Measurements from ENCODE around the gene TM2D1.
A peak's percentile ranks its signal among the peaks of the same experiment; 100 is the strongest.

TM2D1 gene

DNA sequence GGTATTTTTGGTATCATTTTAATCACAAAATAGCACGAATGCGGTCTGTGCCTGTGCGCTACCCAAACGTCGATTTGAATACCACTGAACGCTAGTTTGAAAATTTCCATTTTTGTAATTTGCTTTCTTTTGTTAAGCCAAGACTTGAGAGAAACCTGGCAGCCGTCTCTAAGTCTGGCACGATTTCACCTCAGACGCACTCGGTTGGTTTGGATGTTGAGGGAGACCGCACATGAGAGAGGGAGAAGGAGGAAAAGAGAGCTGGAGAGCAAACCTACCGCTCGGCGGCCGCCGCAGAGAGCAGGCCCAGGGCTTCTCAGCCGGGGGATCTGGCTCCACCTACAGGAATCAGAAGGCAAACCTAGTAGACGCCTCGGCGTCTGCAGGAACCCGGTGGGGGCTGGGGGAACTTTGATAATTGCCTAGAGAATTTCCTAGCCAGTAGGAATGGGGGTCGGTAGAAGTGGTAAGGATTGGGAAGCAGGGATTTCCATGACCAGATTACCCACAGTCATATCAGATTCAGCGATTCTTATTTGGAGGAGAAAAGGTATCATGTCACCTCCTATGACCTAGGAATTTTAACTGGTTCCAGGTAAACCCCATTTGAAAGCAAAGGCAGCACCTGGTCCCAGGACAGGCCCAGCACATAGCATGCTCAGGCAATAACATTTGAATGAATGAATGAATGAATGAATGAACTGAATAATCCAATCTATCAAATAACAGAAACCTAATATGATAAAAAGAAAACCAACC lies 83.2 kb downstream of the TM2D1 start:
- DNase-seq = peak; percentile 92

DNA sequence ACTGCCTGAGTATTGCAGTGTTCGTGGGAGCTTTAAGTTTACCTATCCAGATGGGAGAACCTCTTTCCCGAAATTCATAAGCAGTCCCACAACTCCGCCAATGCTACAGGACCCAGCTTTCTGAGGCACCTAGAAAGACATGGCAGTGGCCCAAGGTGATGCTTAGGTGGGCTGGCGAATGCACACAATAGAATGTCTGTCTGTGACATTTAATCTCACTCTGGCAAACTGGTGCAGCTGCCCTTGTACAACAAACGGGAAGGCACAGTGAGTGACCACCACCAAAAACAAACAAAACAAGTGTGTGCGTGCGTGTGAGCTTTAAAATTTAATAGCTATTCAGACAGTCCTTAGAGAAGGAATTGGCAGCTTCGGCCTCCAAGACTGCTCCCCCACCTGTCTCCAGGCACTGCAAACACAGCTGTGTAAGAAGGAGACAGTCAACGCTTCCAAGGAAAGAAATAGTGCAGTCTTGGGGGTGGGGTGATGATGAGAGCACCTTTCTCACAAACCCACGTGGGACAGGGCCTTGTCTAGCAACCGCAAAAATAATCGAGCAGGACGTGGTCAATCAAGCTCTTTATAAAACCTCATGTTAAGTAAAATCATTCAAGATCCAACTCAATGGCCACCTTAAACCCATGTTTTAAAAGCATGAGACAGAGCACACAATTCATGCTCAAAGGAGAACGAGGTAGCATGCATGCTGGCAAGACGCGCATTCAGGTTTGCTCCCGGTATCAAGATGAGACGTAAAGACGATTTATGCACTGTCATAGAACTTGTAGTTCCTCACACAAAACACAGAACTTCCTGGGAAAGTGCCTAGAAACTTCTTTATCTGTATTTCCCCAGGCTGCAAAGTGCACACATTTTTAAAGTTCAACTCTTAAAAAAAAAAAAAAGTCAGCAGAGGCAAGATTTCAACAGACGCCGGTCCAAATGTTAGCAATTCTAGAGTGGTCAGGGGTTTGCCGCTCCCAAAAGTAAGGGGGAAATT lies 84.1 kb downstream of the TM2D1 start:
- DNase-seq = peak; percentile 78

DNA sequence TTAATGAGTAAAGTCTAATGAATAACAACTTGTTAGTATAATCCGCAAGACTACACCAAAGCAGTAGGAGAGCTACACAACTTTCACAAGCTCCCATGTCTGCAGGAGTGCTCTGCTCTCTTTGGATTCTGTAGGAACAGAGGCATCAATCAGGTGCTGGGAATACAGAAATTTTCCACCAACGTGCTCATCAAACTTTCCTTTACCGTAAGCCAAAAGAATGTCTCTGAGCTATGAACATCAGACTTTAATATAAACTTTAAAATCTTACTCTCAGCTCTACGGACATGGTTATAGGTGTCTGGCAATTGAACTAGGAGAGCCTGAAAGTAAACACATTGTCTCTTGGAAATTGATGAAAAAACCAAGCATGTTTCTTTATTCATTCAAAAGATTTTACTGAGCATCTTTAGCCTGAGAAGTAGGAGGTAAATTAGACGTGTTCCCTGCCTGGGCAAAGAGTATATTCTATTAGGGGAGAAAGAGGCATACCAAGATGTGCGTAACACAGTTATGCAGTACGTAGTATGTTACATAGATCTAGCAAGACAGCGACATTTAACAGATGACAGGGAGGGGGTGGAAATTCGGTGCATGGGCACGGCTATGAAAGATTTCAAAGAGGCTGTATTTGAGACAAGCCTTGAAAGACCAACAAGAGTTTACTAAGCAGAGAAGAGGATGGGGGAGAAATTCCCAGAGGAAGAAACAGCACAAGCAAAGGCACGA lies 85.2 kb downstream of the TM2D1 start:
- no peak for DNase-seq

DNA sequence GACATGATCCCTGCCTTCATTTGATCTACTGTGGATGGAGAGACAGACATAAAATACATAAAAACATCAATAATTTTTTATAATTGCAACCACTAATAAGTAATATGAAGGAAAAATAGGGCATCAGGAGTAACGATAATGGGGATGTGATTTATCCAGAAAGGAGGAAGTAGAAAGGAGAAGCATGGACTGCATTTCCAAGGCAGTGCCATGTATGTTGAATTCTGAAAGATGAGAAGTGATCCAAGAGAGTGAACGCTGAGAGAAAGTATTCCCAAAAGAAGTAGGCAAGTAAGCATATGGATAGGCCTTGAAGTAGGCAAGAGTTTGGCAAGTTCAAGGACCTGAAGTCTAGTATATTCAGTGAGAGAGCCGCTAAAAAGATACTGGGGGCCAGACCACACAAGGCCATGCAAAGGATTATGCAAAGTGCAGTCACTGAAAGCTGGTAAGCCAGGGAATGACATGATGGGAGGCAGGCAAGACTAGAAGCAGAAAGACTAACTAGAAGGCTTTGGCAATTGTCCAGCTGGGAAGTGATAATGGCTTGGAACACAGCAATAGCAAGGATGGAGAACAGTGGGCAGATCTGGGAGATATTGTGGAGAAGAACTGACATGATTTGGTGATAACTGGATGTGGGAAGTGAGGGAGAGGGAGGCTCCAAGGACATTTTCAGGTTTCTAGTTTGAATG lies 85.9 kb downstream of the TM2D1 start:
- no peak for DNase-seq

DNA sequence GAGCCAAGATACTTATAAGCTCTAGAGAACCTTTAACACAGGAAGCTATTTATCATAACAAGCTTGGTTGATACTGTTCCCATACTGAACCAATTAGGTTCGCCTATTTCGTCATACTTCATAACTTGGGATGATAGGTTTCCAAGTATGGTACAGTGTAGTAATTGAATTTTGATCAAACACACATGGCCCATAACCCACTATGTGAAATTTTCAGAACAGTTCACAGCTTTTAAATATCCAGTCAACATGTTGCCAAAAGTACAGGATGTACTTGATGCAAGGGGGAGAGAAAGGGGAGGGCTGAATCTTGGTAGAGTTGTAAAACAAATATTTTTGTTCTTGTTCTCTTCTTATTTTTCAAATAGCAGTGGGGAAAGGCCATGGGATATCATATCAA lies 86.6 kb downstream of the TM2D1 start:
- DNase-seq = no peak

DNA sequence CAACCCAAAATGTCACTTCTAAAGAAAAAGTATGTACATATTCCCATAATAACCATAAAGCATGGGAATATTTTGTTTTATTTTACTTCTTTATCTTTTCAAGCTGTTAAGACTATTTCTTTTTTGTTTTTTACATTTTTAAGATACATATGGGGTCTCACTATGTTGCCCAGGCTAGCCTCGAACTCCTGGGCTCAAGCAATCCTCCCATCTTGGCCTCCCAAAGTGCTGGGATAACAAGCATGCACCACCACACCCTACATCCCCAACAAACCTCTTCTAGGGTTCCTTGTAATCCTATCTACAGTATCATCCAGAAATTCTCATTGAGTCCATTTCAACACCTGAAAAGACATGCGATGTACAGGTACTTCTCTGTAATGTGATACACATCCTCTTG lies 87.5 kb downstream of the TM2D1 start:
- no peak for DNase-seq

DNA sequence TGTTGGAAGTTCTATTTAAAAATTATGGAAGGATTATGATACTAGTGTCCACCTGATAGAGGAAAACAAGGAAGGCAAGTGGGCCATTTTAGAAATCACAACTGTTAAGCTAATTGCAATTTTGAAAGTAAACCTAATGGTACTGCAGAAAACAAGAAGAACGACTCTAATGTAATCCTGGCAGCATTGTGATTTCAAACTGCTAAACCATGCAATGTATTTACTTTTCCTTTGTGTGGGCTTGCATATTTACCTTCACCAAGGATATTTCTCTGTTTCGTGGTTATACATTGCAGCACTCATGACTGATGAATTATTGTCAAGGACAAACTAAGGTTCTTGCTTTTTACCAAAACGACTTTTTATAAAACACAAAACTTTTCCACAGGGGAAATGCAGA lies 88.1 kb downstream of the TM2D1 start:
- no peak for DNase-seq

DNA sequence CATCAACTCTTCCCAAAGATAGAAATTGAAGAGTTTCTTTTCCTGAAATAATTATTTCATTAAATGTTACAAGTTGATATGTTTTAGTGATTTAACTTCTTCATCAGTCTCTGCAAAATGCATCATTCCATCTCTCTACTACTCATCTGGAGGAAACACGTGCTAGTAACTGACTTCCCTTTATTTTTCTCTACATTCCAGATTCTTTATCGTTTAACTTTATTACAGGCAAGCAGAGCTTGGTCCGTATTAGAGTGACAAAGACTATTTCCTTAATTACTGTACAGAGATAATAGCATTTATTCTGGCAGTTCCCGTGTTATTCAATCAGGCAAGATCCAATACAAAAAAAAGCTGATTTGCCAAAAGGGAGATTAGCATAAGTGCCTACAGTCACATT lies 88.6 kb downstream of the TM2D1 start:
- DNase-seq = no peak

DNA sequence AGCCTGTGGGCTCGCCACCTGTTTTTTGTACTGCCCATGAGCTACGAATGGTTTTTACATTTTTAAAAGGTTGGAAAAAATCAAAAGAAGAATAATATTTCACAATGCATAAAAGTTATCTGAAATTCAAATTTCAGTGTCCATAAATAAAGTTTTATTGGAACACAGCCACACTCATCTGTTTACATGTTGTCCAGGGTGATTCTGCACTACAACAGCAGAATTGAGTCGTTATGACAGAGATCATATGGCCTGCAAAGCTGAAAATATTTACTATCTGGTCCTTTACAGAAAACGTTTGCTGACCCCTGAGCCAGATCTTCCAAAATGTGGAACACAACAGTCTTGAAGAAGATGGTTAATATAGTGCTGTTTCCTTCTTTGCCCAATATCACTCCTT lies 89.4 kb downstream of the TM2D1 start:
- no peak for DNase-seq

DNA sequence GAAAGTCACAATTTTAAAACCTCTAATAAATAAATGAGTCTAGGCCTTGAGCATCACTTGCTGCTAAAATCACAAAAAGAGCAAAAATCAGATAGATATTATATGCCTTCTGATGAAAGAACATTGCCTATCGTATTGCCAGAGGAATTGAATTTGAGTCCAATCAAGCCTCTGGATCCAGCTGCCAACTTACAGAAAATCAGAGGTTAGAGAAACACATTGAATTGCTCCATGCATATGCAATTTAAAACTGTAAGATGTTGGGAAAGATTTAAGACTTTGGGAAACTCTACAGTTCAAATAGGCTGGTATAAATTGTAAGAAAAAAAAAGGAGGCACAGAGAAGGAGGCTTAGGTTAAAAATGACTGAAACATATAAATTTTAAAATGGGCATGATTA lies 93.5 kb downstream of the TM2D1 start:
- DNase-seq = no peak
